Endothelial cell of umbilical vein (primary cell): Measurements from ENCODE around the gene CEP72. TPM values are rescaled to one million over a fixed set of nuclear protein-coding genes. Genes with fewer than 3 reads are reported as not detected.

Experiments used
- BruUV-seq: library from RNA; stranded (reverse); fragments of 400-500 nt; replicated peaks from 2 replicates; lab custom pipeline; 2021; lab: Mats Ljungman, UMichigan
- CTCF ChIA-PET: fragments of 300-600, 350-600 bp; sonication (Branson Sonifier 250); formaldehyde crosslinking; loops from one replicate; lab custom pipeline; 2021; ENCODE audit warnings: antibody characterized with exemption, inconsistent platforms; lab: Charles Lee
- POLR2A ChIA-PET: fragments of 300-600, 350-600 bp; sonication (Branson Sonifier 250); formaldehyde crosslinking; loops from one replicate; lab custom pipeline; 2021; ENCODE audit warnings: antibody characterized with exemption, inconsistent platforms; lab: Charles Lee
- DNase-seq: peaks from one replicate; pipeline ENCODE4 v3.0.0-alpha.2; 2011; ENCODE audit warnings: low read depth, low spot score
- FAIRE-seq: peaks from 2 replicates; lab custom pipeline; 2011; peaks lifted over from hg19 to GRCh38; lab: Jason Lieb, UNC
- H2AFZ ChIP-seq: 2 replicates; pipeline ENCODE4 v1.6.0; 2012; ENCODE audit warnings: low read depth, low read length, control low read depth, inconsistent platforms
- H3K27ac ChIP-seq: 2 replicates; pipeline ENCODE4 v1.5.1; 2011; ENCODE audit warnings: low read depth, mild to moderate bottlenecking, control low read depth, low read length, moderate library complexity; ENCODE audit not compliant: insufficient read depth
- H3K27me3 ChIP-seq, 2 experiments: 2 replicates each; pipeline versions ENCODE4 v1.6.0 to v1.6.1; 2011; ENCODE audit warnings: low read length in 2 of 2, mixed read lengths in 1 of 2; ENCODE audit not compliant: control insufficient read depth in 2 of 2, insufficient read depth in 2 of 2
- H3K36me3 ChIP-seq, 2 experiments: 2 replicates in 1 of 2; 3 replicates in 1 of 2; pipeline ENCODE4 v1.5.1; 2011; ENCODE audit warnings: low read length in 2 of 2, mild to moderate bottlenecking in 1 of 2, moderate library complexity in 1 of 2; ENCODE audit not compliant: control insufficient read depth in 2 of 2, insufficient read depth in 2 of 2; ENCODE audit errors: extremely low read depth in 1 of 2
- H3K4me1 ChIP-seq: 3 replicates; pipeline ENCODE4 v1.5.1; 2011; ENCODE audit warnings: mild to moderate bottlenecking, low read length; ENCODE audit not compliant: control insufficient read depth, insufficient read depth; ENCODE audit errors: extremely low read depth
- H3K4me2 ChIP-seq: 2 replicates; pipeline ENCODE4 v1.6.1; 2011; ENCODE audit warnings: low read length, control low read depth, mixed read lengths; ENCODE audit not compliant: insufficient read depth
- H3K4me3 ChIP-seq, 3 experiments: fragments of 200-600 bp in 1 of 3; sonication (generic), shearing (Covaris generic) in 1 of 3; replicated peaks in 1 of 3; 2 replicates each; pipeline ENCODE4 v1.5.1; 2011 to 2016; ENCODE audit warnings: control low read depth in 3 of 3, low read length in 3 of 3, mild to moderate bottlenecking in 2 of 3, inconsistent platforms in 1 of 3, low read depth in 1 of 3, moderate library complexity in 1 of 3; ENCODE audit not compliant: insufficient read depth in 1 of 3
- H3K79me2 ChIP-seq: 2 replicates; pipeline ENCODE4 v1.6.0; 2012; ENCODE audit warnings: low read length, inconsistent platforms; ENCODE audit not compliant: control insufficient read depth, insufficient read depth
- H3K9ac ChIP-seq: replicated peaks from 2 replicates; pipeline ENCODE3; 2011; ENCODE audit warnings: low read length, control low read depth; ENCODE audit not compliant: insufficient read depth; ENCODE audit errors: extremely low read depth
- H3K9me1 ChIP-seq: replicated peaks from 3 replicates; pipeline ENCODE4 v1.6.0; 2011; ENCODE audit warnings: mild to moderate bottlenecking, low read length; ENCODE audit not compliant: control insufficient read depth, insufficient read depth; ENCODE audit errors: extremely low read depth
- H3K9me3 ChIP-seq: replicated peaks from 2 replicates; pipeline ENCODE4 v1.5.1; 2012; ENCODE audit warnings: low read length, inconsistent platforms; ENCODE audit not compliant: control insufficient read depth, insufficient read depth
- H4K20me1 ChIP-seq: replicated peaks from 2 replicates; pipeline ENCODE3; 2011; ENCODE audit warnings: mild to moderate bottlenecking, low read length; ENCODE audit not compliant: control insufficient read depth, insufficient read depth; ENCODE audit errors: extremely low read depth
- CTCF ChIP-seq, 2 donors: IDR thresholded peaks; 1 replicate in 1 of 2; 2 replicates in 1 of 2; pipeline ENCODE4 v1.5.1; 2011; ENCODE audit warnings: low read length in 2 of 2, mild to moderate bottlenecking in 2 of 2, moderate library complexity in 2 of 2, control low read depth in 1 of 2, inconsistent platforms in 1 of 2, low read depth in 1 of 2; ENCODE audit not compliant: insufficient read depth in 1 of 2; ENCODE audit errors: extremely low read depth in 1 of 2
- EZH2 ChIP-seq: IDR thresholded peaks from 2 replicates; pipeline ENCODE4 v1.6.1; 2012; ENCODE audit warnings: borderline replicate concordance, low read depth, mild to moderate bottlenecking, moderate library complexity, low read length, inconsistent platforms; ENCODE audit not compliant: severe bottlenecking
- FOS ChIP-seq: IDR thresholded peaks from 2 replicates; pipeline ENCODE4 v1.6.1; 2011; ENCODE audit warnings: mild to moderate bottlenecking, low read length, moderate library complexity, borderline replicate concordance; ENCODE audit not compliant: insufficient read depth
- GATA2 ChIP-seq: IDR thresholded peaks from 2 replicates; pipeline ENCODE4 v1.7.0; 2011; ENCODE audit warnings: low read depth, mild to moderate bottlenecking, moderate library complexity, mixed read lengths, low read length; ENCODE audit not compliant: insufficient read length, insufficient read depth
- JUN ChIP-seq: IDR thresholded peaks from 2 replicates; pipeline ENCODE4 v1.6.1; 2011; ENCODE audit warnings: borderline replicate concordance, low read depth; ENCODE audit not compliant: insufficient read length, insufficient read depth
- MAX ChIP-seq: IDR thresholded peaks from 2 replicates; pipeline ENCODE4 v1.6.1; 2011; ENCODE audit not compliant: insufficient read depth, insufficient read length
- MYC ChIP-seq: IDR thresholded peaks from one replicate; pipeline ENCODE4 v1.6.1; 2011; ENCODE audit warnings: mild to moderate bottlenecking, low read depth, low read length
- POLR2A ChIP-seq: IDR thresholded peaks from 2 replicates; pipeline ENCODE4 v1.6.1; 2012; ENCODE audit warnings: low read depth, mild to moderate bottlenecking, control low read depth, low read length
- POLR2AphosphoS5 ChIP-seq: IDR thresholded peaks from 2 replicates; pipeline ENCODE4 v1.6.1; 2012; ENCODE audit warnings: low read depth, mild to moderate bottlenecking, control low read depth, low read length, moderate library complexity; ENCODE audit not compliant: insufficient read depth
- dilution Hi-C: fragments of 300-500 bp; cut with MboI; formaldehyde crosslinking; loops from one replicate; pipeline ENCODE4 v1.15.0; 2019; ENCODE audit warnings: low sequenced_read_pairs; ENCODE audit not compliant: extremely low pct_ligation_motif_present
- intact Hi-C: fragments of 100-400 bp; cut with micrococcal nuclease; formaldehyde crosslinking; loops from one replicate; pipeline ENCODE4 v1.10.0; 2022
- polyA plus RNA-seq, 4 experiments: library from polyadenylated mRNA; depleted of rRNA in 3 of 4; stranded (reverse) in 3 of 4; unstranded in 1 of 4; fragments of >200 nt; gene quantifications; 2 replicates each; pipeline versions ENCODE4 v1.2.1 to v1.2.3, GENCODE V29; 2011 to 2012; ENCODE audit warnings: missing spikeins in 1 of 4
- total RNA-seq: library from RNA; stranded (reverse); gene quantifications from 2 replicates; pipeline ENCODE4 v1.2.3, GENCODE V29; 2021

CEP72 gene
- total and polyA plus RNA-seq, 2 donors (not counting 3 experiments of a cell fraction or from before 2014, with no cell fraction given), result 2.9 to 9.5 TPM

- peaks cover 4 to 7% of the 10 kb centered on the region in 2 experiments for H3K36me3 ChIP-seq
- no peaks in the 10 kb centered on the region for H3K27me3 ChIP-seq
- no peaks in the 10 kb centered on the region for H3K4me1 ChIP-seq
- no peak overlapping the region for H2AFZ ChIP-seq
- no peak overlapping the region for H3K4me2 ChIP-seq
- no peak for FAIRE-seq
- no peaks in the 10 kb centered on the region for H3K9me1 ChIP-seq
- no peak for TF ChIP-seq MAX
- no peak for TF ChIP-seq CTCF (IDR thresholded peaks at IDR 0.05; ENCODE audit: extremely low read depth in 1 of 2, insufficient read depth in 1 of 2, low read depth in 1 of 2, low read length in 2 of 2)
- TF ChIP-seq MYC, result no peak
- no peak for TF ChIP-seq EZH2
- TF ChIP-seq POLR2A, result no peak
- no peak overlapping the region for H3K27ac ChIP-seq
- H3K79me2 ChIP-seq, result no peaks in the 10 kb centered on the region
- dilution Hi-C loops, result no loop called here
- ChIA-PET POLR2A (no interaction called here), CTCF (no interaction called here)
- H3K9me3 ChIP-seq, result no peaks in the 10 kb centered on the region
- no TSS peak for BruUV-seq
- no peaks in the 10 kb centered on the region for H4K20me1 ChIP-seq
- H3K4me3 ChIP-seq, result no peak overlapping the region
- intact Hi-C loops, result no loop called here
- no peak for DNase-seq
- no peak overlapping the region for H3K9ac ChIP-seq
Observed at GRCh38 chr5:644971-645370, 32.8 kb downstream of the CEP72 start.

- Histone ChIP-seq H3K27ac (no peak overlapping the region), H3K4me1 (no peaks in the 10 kb centered on the region), H3K27me3 (no peaks in the 10 kb centered on the region), H2AFZ (no peak overlapping the region), H3K4me2 (no peak overlapping the region), H3K9ac (no peak overlapping the region), H4K20me1 (no peaks in the 10 kb centered on the region), H3K79me2 (no peaks in the 10 kb centered on the region), H3K9me3 (no peaks in the 10 kb centered on the region), H3K4me3 (no peak overlapping the region), H3K9me1 (no peaks in the 10 kb centered on the region), H3K36me3 (peaks cover 4 to 7% of the 10 kb centered on the region in 2 experiments)
- no peak for DNase-seq
- dilution Hi-C loops (no loop called here), intact Hi-C loops (no loop called here)
- POLR2A ChIA-PET, result no interaction called here
- TF ChIP-seq FOS, result no peak
- no peak for TF ChIP-seq POLR2AphosphoS5
- TF ChIP-seq MAX, result no peak
- no peak for TF ChIP-seq POLR2A
- no peak for TF ChIP-seq CTCF (IDR thresholded peaks at IDR 0.05; ENCODE audit: extremely low read depth in 1 of 2, insufficient read depth in 1 of 2, low read depth in 1 of 2, low read length in 2 of 2)
- no peak for TF ChIP-seq GATA2
- TF ChIP-seq EZH2, result no peak
- no peak for TF ChIP-seq JUN
- TF ChIP-seq MYC, result no peak
- CTCF ChIA-PET, result interaction anchor here (1.1 kb wide), 1 partner anchor 25 kb away, joined by 3 read pairs; no protein-coding TSS in a partner anchor
- FAIRE-seq, result no peak
- BruUV-seq, result no TSS peak
Observed at GRCh38 chr5:645421-645820, 33.3 kb downstream of the CEP72 start.
